Adrenal gland (tissue), 5 donors: ENCODE results near the gene HPCA.

Experiments used
- CTCF ChIP-seq, 6 experiments: fragments of 450-650 bp in 4 of 6; fragments of 200-600 bp in 2 of 6; sonication (generic) in 1 of 6; IDR thresholded peaks; 1 replicate in 5 of 6; 2 replicates in 1 of 6; pipeline versions ENCODE4 v1.5.1 to v1.8.0; 2016 to 2021; ENCODE audit warnings: antibody characterized with exemption in 6 of 6, mild to moderate bottlenecking in 2 of 6, moderate library complexity in 1 of 6
- POLR2A ChIP-seq, 2 donors: fragments of 450-650 bp; IDR thresholded peaks; one replicate each; pipeline ENCODE4 v1.6.1; 2017; ENCODE audit warnings: antibody characterized with exemption in 2 of 2, mild to moderate bottlenecking in 2 of 2, moderate library complexity in 1 of 2
- donor health status: DM: no; HTN: no; CAD: no.

- no peak for TF ChIP-seq POLR2A (IDR thresholded peaks at IDR 0.05)
- no peak for TF ChIP-seq CTCF (IDR thresholded peaks at IDR 0.05)
Measured at GRCh38 chr1:32874860-32875752, 11.2 kb upstream of the HPCA start.
